Choroid plexus epithelial cell (primary cell): ENCODE data around the gene SLC12A1.

Source experiments
- DNase-seq: peaks from one replicate; pipeline ENCODE4 v3.0.0-alpha.2; 2010; ENCODE audit warnings: low read depth
- H3K4me3 ChIP-seq: 2 replicates; pipeline ENCODE4 v1.5.1; 2011; ENCODE audit warnings: low read depth, mild to moderate bottlenecking, control low read depth, low read length, moderate library complexity
- TF ChIP-seq, protein P1 (sequence below): conservative IDR thresholded peaks from 2 replicates; pipeline ENCODE4 v1.5.1; 2011; ENCODE audit warnings: low read depth, mild to moderate bottlenecking, control low read depth, inconsistent platforms, low read length, moderate library complexity

SLC12A1 gene

DNA sequence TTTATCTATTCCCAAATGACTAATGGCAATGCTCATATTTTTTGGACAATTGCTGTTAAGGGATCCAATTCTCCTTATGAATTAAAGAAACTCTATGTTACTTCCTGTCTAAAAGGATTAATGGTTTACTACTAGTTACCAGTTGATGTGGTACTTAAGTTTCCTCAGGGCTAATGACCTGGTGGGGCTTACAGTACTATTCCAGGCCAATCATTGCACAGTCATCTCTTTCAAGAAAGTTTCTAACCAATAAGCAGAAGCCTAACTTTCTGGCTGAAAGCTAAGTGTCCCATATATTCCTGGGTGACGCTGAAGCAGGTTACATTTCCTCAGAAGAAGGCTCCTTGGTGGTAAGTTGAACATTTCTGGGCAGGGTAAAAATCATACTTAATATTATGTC is at the start of gene SLC12A1:
Gene SLC12A1 (plus strand): TSS at position 322 of the 400 bp plus-strand sequence. CDS start 1,418 bp downstream, outside the sequence.
- TF ChIP-seq, protein P1, sequence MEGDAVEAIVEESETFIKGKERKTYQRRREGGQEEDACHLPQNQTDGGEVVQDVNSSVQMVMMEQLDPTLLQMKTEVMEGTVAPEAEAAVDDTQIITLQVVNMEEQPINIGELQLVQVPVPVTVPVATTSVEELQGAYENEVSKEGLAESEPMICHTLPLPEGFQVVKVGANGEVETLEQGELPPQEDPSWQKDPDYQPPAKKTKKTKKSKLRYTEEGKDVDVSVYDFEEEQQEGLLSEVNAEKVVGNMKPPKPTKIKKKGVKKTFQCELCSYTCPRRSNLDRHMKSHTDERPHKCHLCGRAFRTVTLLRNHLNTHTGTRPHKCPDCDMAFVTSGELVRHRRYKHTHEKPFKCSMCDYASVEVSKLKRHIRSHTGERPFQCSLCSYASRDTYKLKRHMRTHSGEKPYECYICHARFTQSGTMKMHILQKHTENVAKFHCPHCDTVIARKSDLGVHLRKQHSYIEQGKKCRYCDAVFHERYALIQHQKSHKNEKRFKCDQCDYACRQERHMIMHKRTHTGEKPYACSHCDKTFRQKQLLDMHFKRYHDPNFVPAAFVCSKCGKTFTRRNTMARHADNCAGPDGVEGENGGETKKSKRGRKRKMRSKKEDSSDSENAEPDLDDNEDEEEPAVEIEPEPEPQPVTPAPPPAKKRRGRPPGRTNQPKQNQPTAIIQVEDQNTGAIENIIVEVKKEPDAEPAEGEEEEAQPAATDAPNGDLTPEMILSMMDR = no peak
- H3K4me3 ChIP-seq = no peak within 1 kb of the TSS
- no peak for DNase-seq

DNA sequence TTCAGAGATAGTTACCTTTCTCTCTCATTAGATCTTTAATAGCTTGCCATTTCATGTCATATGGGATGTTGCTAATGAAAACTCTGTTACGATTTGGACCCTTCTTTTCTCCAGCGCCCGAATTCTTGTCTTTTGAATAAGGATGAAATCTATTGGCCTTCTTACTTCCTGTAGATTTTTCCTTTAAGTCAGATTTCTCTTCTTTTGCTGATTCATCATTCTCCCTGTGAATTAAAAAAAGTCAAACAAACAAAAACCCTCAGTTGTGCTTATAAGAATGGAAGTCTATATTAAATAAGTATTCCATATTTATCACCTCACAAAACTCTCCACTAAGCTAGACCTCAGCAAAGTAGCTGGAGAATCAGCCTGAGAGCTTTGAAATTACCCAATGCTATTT is 37.5 kb upstream of the SLC12A1 start:
- H3K4me3 ChIP-seq = no peak overlapping the region
- TF ChIP-seq, protein P1 = no peak
- DNase-seq = no peak

DNA sequence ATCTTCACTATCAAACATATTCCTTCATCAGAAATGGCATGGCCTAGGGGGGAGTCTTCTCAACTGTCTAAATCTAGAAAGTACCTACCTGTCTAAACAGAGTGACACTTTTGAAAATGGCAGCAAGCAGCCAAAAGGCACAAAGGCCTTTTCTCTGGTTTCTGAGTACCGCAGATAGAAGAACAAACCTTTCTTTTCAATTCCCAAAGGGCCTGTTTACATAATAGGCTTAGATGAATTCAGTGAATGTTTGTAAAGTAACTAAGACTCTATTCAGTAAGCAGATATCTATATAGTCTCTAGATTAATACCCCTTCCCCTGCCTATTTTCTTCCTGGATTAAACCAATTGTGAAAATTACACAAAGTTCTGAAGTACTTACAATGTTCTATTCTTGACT is 35.1 kb upstream of the SLC12A1 start:
- no peak overlapping the region for H3K4me3 ChIP-seq
- TF ChIP-seq, protein P1 = no peak
- no peak for DNase-seq

DNA sequence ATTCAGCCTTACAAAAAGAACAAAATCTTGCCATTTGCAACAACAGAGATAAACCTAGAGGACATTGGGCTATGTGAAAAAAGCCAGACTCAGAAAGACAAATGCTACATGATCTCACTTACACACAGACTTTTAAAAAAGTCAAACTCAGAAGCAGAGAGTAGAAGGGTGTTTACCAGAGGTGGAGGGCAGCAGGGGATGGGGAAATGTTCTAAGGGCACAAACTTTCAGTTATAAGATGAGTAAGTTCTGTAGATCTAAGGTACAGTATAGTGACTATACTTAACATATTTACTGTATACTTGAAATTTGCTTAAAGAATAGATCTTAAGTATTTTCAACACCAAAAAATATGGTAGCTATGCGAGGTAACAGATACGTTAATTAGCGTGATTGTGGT is 31.0 kb upstream of the SLC12A1 start:
- no peak for DNase-seq
- TF ChIP-seq, protein P1 = no peak
- no peak overlapping the region for H3K4me3 ChIP-seq

DNA sequence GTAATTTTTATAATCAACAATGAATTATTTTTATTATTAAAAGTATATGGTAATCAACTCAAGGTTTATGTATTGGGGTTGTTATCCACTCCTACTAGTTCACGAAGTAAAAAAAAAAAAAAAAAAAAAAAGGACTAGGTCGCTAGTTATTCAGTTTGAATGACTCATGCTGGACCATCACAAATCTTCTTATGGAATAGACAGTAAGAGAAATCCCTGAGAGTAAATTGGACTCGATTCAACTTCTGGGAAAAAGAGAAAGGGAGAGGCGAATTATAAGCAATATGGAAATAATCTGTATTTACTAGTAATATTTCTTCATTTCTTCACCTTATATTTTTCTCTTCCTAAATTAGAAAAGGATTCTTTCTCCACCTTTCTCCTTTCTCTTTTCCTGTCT is 30.0 kb upstream of the SLC12A1 start:
- DNase-seq = no peak
- TF ChIP-seq, protein P1 = no peak
- no peak overlapping the region for H3K4me3 ChIP-seq

DNA sequence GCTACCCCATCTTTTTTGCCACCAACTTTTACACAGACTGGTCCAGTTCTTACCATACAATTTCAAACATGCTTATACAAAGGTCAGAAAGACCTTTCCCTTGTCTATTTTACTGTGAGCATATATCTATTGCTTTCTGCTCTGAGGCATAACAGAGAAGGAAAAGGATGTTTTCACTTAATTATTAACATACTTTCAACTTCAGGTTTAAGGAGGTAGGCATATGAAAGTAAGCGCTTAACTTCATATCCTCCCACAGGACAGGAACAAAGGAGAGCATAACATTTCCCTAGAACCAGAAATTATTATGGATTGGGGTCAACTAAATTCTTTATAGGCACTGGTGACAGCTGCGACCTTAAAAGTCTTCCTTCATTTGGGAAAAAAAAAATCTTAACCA is 29.1 kb upstream of the SLC12A1 start:
- DNase-seq = no peak
- H3K4me3 ChIP-seq = no peak overlapping the region
- TF ChIP-seq, protein P1 = no peak

DNA sequence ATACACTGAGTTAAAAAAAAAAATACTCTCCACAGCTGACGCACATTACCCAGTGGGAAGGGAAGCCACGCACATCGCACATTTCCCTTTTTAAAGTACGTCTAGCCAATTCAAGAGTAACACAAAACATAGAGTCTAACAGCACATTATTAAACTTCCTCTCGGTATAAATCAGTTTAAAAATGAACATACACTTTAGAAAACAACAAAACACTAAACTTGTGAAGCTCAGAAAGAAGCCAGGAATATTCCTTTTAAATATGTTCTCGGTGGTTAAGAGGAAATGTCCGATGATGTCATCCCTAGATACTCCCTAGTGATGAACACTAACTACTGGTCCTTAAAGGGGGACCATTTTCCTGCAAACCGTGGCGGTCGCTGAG is 28.7 kb upstream of the SLC12A1 start:
- TF ChIP-seq, protein P1 = no peak
- H3K4me3 ChIP-seq = peak overlapping the region; percentile 66
- peak; percentile 66 for DNase-seq
